T-cell (primary cell): ENCODE data around the gene ZNF487. TPM values are rescaled to one million over a fixed set of nuclear protein-coding genes. Genes with fewer than 3 reads are reported as not detected.
A peak's percentile ranks its signal among the peaks of the same experiment; 100 is the strongest.

ENCODE experiments used
- ATAC-seq, 4 experiments: fragments of 200-7000 bp in 3 of 4; fragments of 150-1000 bp in 1 of 4; cut with Tn5 transposase; replicated peaks in 1 of 4; 1 replicate in 3 of 4; 2 replicates in 1 of 4; pipeline ENCODE4 v1.10.0; 2021; ENCODE audit warnings: moderate library complexity in 3 of 4, mild to moderate bottlenecking in 2 of 4, moderate number of reproducible peaks in 1 of 4
- CTCF ChIA-PET, 2 donors: fragments of 300-600 bp; sonication (Branson Sonifier 250); formaldehyde crosslinking; loops; one replicate each; lab custom pipeline; 2022; ENCODE audit warnings: antibody characterized with exemption in 2 of 2; lab: Charles Lee
- POLR2A ChIA-PET, 2 donors: fragments of 300-600 bp; sonication (Branson Sonifier 250); formaldehyde crosslinking; loops; one replicate each; lab custom pipeline; 2022; ENCODE audit warnings: antibody characterized with exemption in 2 of 2; lab: Charles Lee
- DNase-seq, 35 experiments: peaks; one replicate each; pipeline versions ENCODE4 v3.0.0 to v3.0.0-alpha.2; 2013 to 2023
- H3K27ac ChIP-seq: one replicate; pipeline ENCODE4 v1.5.1; 2013; ENCODE audit warnings: low read length
- H3K27me3 ChIP-seq, 2 experiments: replicated peaks in 1 of 2; 1 replicate in 1 of 2; 2 replicates in 1 of 2; pipeline versions ENCODE4 v1.6.1 to v1.7.0; 2013; ENCODE audit warnings: low read length in 1 of 2, mixed read lengths in 1 of 2; ENCODE audit not compliant: control insufficient read depth in 2 of 2, insufficient read depth in 2 of 2; ENCODE audit errors: extremely low read depth in 1 of 2
- H3K36me3 ChIP-seq, 2 donors: 1 replicate in 1 of 2; 2 replicates in 1 of 2; pipeline versions ENCODE4 v1.6.1 to v1.7.0; 2013; ENCODE audit warnings: low read length in 1 of 2; ENCODE audit not compliant: control insufficient read depth in 2 of 2, insufficient read depth in 1 of 2; ENCODE audit errors: extremely low read depth in 1 of 2
- H3K4me1 ChIP-seq, 2 experiments: 1 replicate in 1 of 2; 2 replicates in 1 of 2; pipeline versions ENCODE4 v1.6.1 to v1.7.0; 2013; ENCODE audit warnings: low read length in 2 of 2, mixed read lengths in 1 of 2; ENCODE audit not compliant: insufficient read depth in 2 of 2, control insufficient read depth in 1 of 2; ENCODE audit errors: extremely low read depth in 1 of 2
- H3K4me3 ChIP-seq, 2 donors: 1 replicate in 1 of 2; 2 replicates in 1 of 2; pipeline versions ENCODE4 v1.5.1 to v1.7.0; 2013; ENCODE audit warnings: mild to moderate bottlenecking in 2 of 2, low read length in 1 of 2, moderate library complexity in 1 of 2; ENCODE audit not compliant: control insufficient read depth in 1 of 2; ENCODE audit errors: extremely low read depth in 1 of 2
- H3K9me3 ChIP-seq: 2 replicates; pipeline ENCODE4 v1.7.0; 2013
- H3K27ac Mint-ChIP-seq, 2 donors: one replicate each; pipeline ENCODE4 v1.8.0; 2020 to 2021; ENCODE audit warnings: mild to moderate bottlenecking in 2 of 2, mixed read lengths in 2 of 2
- H3K27me3 Mint-ChIP-seq, 2 donors: one replicate each; pipeline ENCODE4 v1.8.0; 2021 to 2022; ENCODE audit warnings: mixed read lengths in 2 of 2
- H3K36me3 Mint-ChIP-seq: one replicate; pipeline ENCODE4 v1.8.0; 2021; ENCODE audit warnings: mixed read lengths
- H3K4me1 Mint-ChIP-seq, 3 donors: one replicate each; pipeline ENCODE4 v1.8.0; 2020 to 2022; ENCODE audit warnings: mixed read lengths in 3 of 3, mild to moderate bottlenecking in 1 of 3
- H3K4me3 Mint-ChIP-seq, 3 donors: one replicate each; pipeline ENCODE4 v1.8.0; 2020 to 2022; ENCODE audit warnings: mild to moderate bottlenecking in 3 of 3, mixed read lengths in 3 of 3, moderate library complexity in 3 of 3
- H3K9me3 Mint-ChIP-seq, 3 donors: one replicate each; pipeline ENCODE4 v1.8.0; 2020 to 2022; ENCODE audit warnings: mixed read lengths in 3 of 3
- WGBS: methylation state at CpG from one replicate; pipeline ENCODE4 v1.1.5; 2013; ENCODE audit warnings: missing lambda C conversion rate; ENCODE audit not compliant: insufficient coverage; 5-methylcytosine and 5-hydroxymethylcytosine counted together
- total RNA-seq, 35 experiments: library from RNA in 6 of 35; stranded (reverse) in 6 of 35; fragments of 120-200 nt in 1 of 35; gene quantifications; one replicate each; pipeline versions ENCODE4 v1.2.1 to v1.2.4 and lab custom pipeline; 2013 to 2026

The ZNF487 gene
- total RNA-seq, 5 donors from 2014 or later (not counting 1 experiment from before 2014, with no cell fraction given) = 3.2 to 8.5 (median 5.2) TPM

GRCh38 chr10:43407576-43408330 is 29.2 kb upstream of the ZNF487 start:
- Mint-ChIP-seq H3K27ac (peak overlapping the region; percentile 94 to 99), H3K9me3 (no peaks in the 10 kb centered on the region), H3K36me3 (peaks cover 12% of the 10 kb centered on the region), H3K27me3 (no peaks in the 10 kb centered on the region), H3K4me1 (peaks cover 38 to 62% (median 44%) of the 10 kb centered on the region in 3 donors), H3K4me3 (peak overlapping the region; percentile 94 to 100 (median 97))
- Histone ChIP-seq H3K4me1 (peaks cover 20 to 56% of the 10 kb centered on the region in 2 experiments), H3K27ac (peak overlapping the region; percentile 100), H3K9me3 (no peaks in the 10 kb centered on the region), H3K27me3 (no peaks in the 10 kb centered on the region), H3K4me3 (peak overlapping the region; percentile 75 to 94), H3K36me3 (peaks cover 0 to 10% of the 10 kb centered on the region in 2 donors)
- DNase-seq (peak; percentile 49 to 92 (median 76)), ATAC-seq (peak; percentile 35 to 45 (median 42))
- ChIA-PET CTCF (interaction anchor here (0.5 to 1.0 kb wide), 3 partner anchors 12 to 41 kb away, joined by 3 to 5 read pairs (median 3); partner anchors contain the start of gene ZNF487 (in 1 of the 2)), POLR2A (interaction anchor here (0.6 to 1.8 kb wide), 6 partner anchors 10 to 52 kb away, joined by 3 to 10 read pairs (median 5); no protein-coding TSS in a partner anchor)
- WGBS = 0% methylated on average over 34 of the region's 56 CpGs

GRCh38 chr10:43408331-43408709 is 28.6 kb upstream of the ZNF487 start:
- peak overlapping the region; percentile 94 to 100 (median 97) for H3K4me3 Mint-ChIP-seq
- WGBS = 2% methylated on average over 21 of the region's 31 CpGs
- peak overlapping the region; percentile 100 for H3K27ac ChIP-seq
- no peaks in the 10 kb centered on the region for H3K9me3 ChIP-seq
- CTCF ChIA-PET = no interaction called here
- ATAC-seq (no peak), DNase-seq (peak in 3 of 35 experiments; percentile 12)
- H3K4me1 Mint-ChIP-seq = peaks cover 32 to 56% (median 38%) of the 10 kb centered on the region in 3 donors
- no peaks in the 10 kb centered on the region for H3K9me3 Mint-ChIP-seq
- H3K27me3 Mint-ChIP-seq = no peaks in the 10 kb centered on the region
- H3K27me3 ChIP-seq = no peaks in the 10 kb centered on the region
- H3K4me1 ChIP-seq = peaks cover 20 to 51% of the 10 kb centered on the region in 2 experiments
- H3K36me3 Mint-ChIP-seq = peaks cover 7% of the 10 kb centered on the region
- peak overlapping the region; percentile 94 to 99 for H3K27ac Mint-ChIP-seq
- POLR2A ChIA-PET = interaction anchor here (0.9 to 1.4 kb wide), 3 partner anchors 34 to 52 kb away, joined by 3 to 6 read pairs (median 4); no protein-coding TSS in a partner anchor
- H3K4me3 ChIP-seq = peak overlapping the region; percentile 75 to 94
- peaks cover 0 to 5% of the 10 kb centered on the region in 2 donors for H3K36me3 ChIP-seq

GRCh38 chr10:43408710-43409384 is 28.1 kb upstream of the ZNF487 start, which contains the start of gene HNRNPF:
Gene HNRNPF (minus strand): TSS chr10:43409186. CDS start chr10:43387884, 21,302 bp downstream.
- CTCF ChIA-PET = interaction anchor here in 1 of 2 donors (1.1 to 1.3 kb wide), 4 partner anchors 11 to 43 kb away, joined by 3 to 5 read pairs (median 4); no protein-coding TSS in a partner anchor
- Histone ChIP-seq H3K27me3 (no peaks in the 10 kb centered on the region), H3K9me3 (no peaks in the 10 kb centered on the region), H3K36me3 (peaks cover 0 to 2% of the 10 kb centered on the region in 2 donors), H3K4me3 (peak within 1 kb of the TSS; percentile 90 to 94), H3K27ac (peak within 1 kb of the TSS; percentile 100), H3K4me1 (peaks cover 20 to 46% of the 10 kb centered on the region in 2 experiments)
- H3K27ac Mint-ChIP-seq = peak within 1 kb of the TSS; percentile 94 to 99
- peak; percentile 88 to 98 (median 93) for DNase-seq
- peak; percentile 80 to 85 (median 82) for ATAC-seq
- peak within 1 kb of the TSS; percentile 94 to 100 (median 97) for H3K4me3 Mint-ChIP-seq
- WGBS = under 1% methylated on average over 59 of the region's 68 CpGs
- POLR2A ChIA-PET = interaction anchor here (0.6 to 1.0 kb wide), 4 partner anchors 8 to 49 kb away, joined by 3 to 5 read pairs (median 4); no protein-coding TSS in a partner anchor
- no peaks in the 10 kb centered on the region for H3K9me3 Mint-ChIP-seq
- H3K4me1 Mint-ChIP-seq = peaks cover 27 to 51% (median 33%) of the 10 kb centered on the region in 3 donors
- no peaks in the 10 kb centered on the region for H3K27me3 Mint-ChIP-seq
- peaks cover 5% of the 10 kb centered on the region for H3K36me3 Mint-ChIP-seq

DNA sequence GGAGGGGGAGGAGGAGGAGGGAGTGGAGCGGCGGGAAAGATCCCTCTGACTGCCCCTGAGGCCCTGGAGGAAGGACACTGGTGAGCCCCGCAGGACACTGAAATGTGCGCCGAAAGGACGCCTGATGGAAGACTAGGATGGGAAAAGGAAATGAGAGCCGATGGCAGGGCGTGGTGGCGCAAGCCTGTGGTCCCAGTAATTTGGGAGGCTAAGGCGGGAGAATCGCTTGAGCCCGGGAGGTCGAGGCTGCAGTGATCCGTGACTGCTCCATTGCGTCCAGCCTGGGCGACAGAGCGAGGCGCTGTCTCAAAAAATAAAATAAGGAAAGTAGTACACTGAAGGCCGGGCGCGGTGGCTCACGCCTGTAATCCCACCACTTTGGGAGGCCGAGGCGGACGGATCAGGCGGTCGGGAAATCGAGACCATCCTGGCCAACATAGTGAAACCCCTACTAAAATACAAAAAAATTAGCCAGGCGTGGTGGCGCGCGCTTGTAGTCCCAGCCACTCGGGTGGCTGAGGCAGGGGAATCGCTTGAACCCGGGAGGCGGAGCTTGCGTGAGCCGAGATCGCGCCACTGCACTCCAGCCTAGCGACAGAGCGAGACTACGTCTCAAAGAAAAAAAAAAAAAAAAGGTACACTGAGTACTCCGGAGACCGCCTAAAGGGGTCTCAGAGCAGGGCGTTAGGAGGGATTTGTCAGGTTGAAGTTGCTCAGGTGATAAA is 27.4 kb upstream of the ZNF487 start:
- ChIA-PET CTCF (interaction anchor here in 1 of 2 donors (0.6 to 1.3 kb wide), 5 partner anchors 9 to 43 kb away, joined by 3 to 5 read pairs (median 4); no protein-coding TSS in a partner anchor), POLR2A (interaction anchor here in 1 of 2 donors (0.5 to 0.8 kb wide), 7 partner anchors 9 to 624 kb away, joined by 3 to 8 read pairs (median 6); no protein-coding TSS in a partner anchor)
- H3K36me3 ChIP-seq = no peaks in the 10 kb centered on the region
- DNase-seq (peak; percentile 35 to 77 (median 68)), ATAC-seq (peak; percentile 1 to 15 (median 10))
- Mint-ChIP-seq H3K4me1 (peaks cover 20 to 44% (median 26%) of the 10 kb centered on the region in 3 donors), H3K36me3 (peaks cover 4% of the 10 kb centered on the region), H3K27me3 (no peaks in the 10 kb centered on the region), H3K9me3 (no peaks in the 10 kb centered on the region), H3K27ac (peak overlapping the region; percentile 94 to 99), H3K4me3 (peak overlapping the region; percentile 94 to 100 (median 97))
- H3K9me3 ChIP-seq = no peaks in the 10 kb centered on the region
- H3K27me3 ChIP-seq = no peaks in the 10 kb centered on the region
- 1% methylated on average over 40 of the region's 46 CpGs for WGBS
- peak overlapping the region; percentile 97 for H3K27ac ChIP-seq
- H3K4me3 ChIP-seq = peak overlapping the region; percentile 90 to 94
- H3K4me1 ChIP-seq = peaks cover 15 to 39% of the 10 kb centered on the region in 2 experiments

- DNase-seq (no peak), ATAC-seq (no peak)
- ChIA-PET CTCF (interaction anchor here (0.6 to 1.3 kb wide), 4 partner anchors 10 to 47 kb away, joined by 3 to 9 read pairs (median 4); no protein-coding TSS in a partner anchor), POLR2A (interaction anchor here in 1 of 2 donors (0.5 to 0.6 kb wide), 3 partner anchors 17 to 178 kb away, joined by 5 to 6 read pairs (median 5); no protein-coding TSS in a partner anchor)
- no peaks in the 10 kb centered on the region for H3K27me3 Mint-ChIP-seq
- H3K9me3 ChIP-seq = no peaks in the 10 kb centered on the region
- WGBS = 88% methylated on average over 6 of the region's 14 CpGs
- H3K27ac Mint-ChIP-seq = peak overlapping the region; percentile 94 to 99
- H3K4me3 Mint-ChIP-seq = peak overlapping the region; percentile 94 to 100 (median 97)
- H3K4me1 ChIP-seq = peaks cover 15 to 36% of the 10 kb centered on the region in 2 experiments
- no peaks in the 10 kb centered on the region for H3K36me3 ChIP-seq
- H3K4me3 ChIP-seq = no peak overlapping the region
- H3K27me3 ChIP-seq = no peaks in the 10 kb centered on the region
- no peaks in the 10 kb centered on the region for H3K36me3 Mint-ChIP-seq
- peaks cover 16 to 36% (median 22%) of the 10 kb centered on the region in 3 donors for H3K4me1 Mint-ChIP-seq
- H3K27ac ChIP-seq = peak overlapping the region; percentile 97
- H3K9me3 Mint-ChIP-seq = no peaks in the 10 kb centered on the region
These were observed 26.6 kb upstream of the ZNF487 start for GRCh38 chr10:43410345-43410744.
